C4-2B (cell line): ENCODE measurements around the gene TRAF1.

Experiments
- H3K27ac ChIP-seq: fragments of 450-650 bp; 2 replicates; pipeline ENCODE4 v1.5.1; 2017
- ZFX ChIP-seq: fragments of 450-650 bp; IDR thresholded peaks from 2 replicates; pipeline ENCODE4 v1.6.1; 2017
- TF ChIP-seq, protein P1 (sequence below): fragments of 450-650 bp; conservative IDR thresholded peaks from 2 replicates; pipeline ENCODE4 v1.5.1; 2017; ENCODE audit warnings: mild to moderate bottlenecking

TRAF1 gene

DNA sequence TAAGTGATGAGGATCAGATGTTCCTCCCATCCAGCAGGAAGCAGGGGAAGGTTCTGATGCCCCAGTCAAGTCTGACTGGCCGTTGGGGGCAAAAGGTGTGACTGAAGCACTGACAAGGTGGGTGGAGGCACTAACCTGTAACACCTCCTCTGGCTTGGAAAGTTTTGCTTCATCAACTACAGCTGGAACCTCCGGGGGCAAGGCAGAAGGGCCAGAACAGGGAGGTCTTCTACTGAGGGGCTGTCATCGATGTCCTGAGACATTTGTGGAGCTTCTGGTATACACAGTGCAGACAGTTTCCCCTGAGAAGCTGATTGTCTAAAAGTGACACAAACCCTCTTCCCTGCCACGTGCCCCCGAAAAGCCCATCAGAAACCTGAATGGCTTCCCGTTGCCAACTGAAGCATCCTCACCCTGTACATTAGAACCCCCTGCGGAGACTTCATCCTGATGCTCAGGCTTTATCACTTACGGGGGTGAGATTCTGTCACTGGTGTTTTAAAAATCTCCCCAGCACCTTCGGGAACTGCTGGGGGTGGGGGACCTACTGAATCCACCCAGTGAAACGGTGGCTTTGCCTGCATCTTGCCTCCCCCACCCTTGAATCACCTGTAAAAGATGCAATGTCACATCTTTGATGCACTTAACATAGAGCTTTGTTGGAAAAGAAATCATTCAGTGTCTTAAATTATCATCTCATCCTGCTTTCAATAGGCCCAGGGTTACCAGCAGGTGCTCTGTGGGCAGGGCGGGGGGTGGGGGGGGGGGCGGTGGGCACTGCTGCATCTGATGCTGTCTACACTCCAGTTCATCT, 24.6 kb downstream of the TRAF1 start:
- no peak overlapping the region for H3K27ac ChIP-seq
- TF ChIP-seq, protein P1, sequence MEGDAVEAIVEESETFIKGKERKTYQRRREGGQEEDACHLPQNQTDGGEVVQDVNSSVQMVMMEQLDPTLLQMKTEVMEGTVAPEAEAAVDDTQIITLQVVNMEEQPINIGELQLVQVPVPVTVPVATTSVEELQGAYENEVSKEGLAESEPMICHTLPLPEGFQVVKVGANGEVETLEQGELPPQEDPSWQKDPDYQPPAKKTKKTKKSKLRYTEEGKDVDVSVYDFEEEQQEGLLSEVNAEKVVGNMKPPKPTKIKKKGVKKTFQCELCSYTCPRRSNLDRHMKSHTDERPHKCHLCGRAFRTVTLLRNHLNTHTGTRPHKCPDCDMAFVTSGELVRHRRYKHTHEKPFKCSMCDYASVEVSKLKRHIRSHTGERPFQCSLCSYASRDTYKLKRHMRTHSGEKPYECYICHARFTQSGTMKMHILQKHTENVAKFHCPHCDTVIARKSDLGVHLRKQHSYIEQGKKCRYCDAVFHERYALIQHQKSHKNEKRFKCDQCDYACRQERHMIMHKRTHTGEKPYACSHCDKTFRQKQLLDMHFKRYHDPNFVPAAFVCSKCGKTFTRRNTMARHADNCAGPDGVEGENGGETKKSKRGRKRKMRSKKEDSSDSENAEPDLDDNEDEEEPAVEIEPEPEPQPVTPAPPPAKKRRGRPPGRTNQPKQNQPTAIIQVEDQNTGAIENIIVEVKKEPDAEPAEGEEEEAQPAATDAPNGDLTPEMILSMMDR = no peak
- no peak for TF ChIP-seq ZFX

DNA sequence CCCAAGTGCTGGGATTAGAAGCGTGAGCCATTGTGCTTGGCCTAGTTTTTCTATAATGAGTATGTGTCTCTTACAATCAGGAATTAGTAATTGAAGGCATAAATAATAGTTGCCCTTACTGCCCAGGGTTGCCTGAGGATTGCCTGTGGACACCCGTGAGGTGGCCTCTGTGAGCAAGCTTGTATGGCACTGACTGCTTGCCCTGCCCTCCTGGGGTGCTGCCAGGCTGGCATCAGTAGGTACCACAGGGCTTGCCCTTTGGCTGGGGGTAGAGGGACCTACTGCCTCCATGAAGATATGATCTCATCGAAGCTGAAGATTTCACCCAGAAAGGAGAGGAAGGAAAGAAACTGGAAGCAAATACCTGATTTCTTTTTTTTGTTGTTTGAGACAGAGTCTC, 25.8 kb downstream of the TRAF1 start:
- H3K27ac ChIP-seq = no peak overlapping the region
- TF ChIP-seq, protein P1 = no peak
- no peak for TF ChIP-seq ZFX

GRCh38 chr9:120899490-120900068, 27.0 kb downstream of the TRAF1 start:
- no peak for TF ChIP-seq ZFX
- TF ChIP-seq, protein P1 = no peak
- H3K27ac ChIP-seq = no peak overlapping the region

GRCh38 chr9:120898396-120898795, 28.2 kb downstream of the TRAF1 start:
- no peak overlapping the region for H3K27ac ChIP-seq
- no peak for TF ChIP-seq ZFX
- TF ChIP-seq, protein P1 = no peak

DNA sequence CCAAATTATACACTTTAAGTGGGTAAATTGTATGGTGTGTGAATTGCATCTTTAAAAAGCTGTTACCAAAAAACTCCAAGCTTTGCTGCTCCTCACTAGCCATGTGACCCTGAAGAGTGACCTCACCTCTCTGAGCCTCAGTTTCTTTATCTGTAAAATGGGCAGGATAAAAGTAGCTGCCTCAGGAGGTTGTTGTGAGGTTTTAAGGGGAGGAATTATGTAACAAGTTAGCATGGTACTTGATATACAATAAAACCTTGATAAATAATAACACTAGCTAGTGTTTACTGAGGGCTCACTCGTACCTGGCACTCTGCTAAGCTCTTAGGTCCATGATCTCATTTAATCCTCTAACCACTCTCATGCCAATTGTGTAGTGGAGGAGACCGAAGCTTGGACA, 30.6 kb downstream of the TRAF1 start:
- TF ChIP-seq, protein P1 = no peak
- no peak for TF ChIP-seq ZFX
- H3K27ac ChIP-seq = no peak overlapping the region

DNA sequence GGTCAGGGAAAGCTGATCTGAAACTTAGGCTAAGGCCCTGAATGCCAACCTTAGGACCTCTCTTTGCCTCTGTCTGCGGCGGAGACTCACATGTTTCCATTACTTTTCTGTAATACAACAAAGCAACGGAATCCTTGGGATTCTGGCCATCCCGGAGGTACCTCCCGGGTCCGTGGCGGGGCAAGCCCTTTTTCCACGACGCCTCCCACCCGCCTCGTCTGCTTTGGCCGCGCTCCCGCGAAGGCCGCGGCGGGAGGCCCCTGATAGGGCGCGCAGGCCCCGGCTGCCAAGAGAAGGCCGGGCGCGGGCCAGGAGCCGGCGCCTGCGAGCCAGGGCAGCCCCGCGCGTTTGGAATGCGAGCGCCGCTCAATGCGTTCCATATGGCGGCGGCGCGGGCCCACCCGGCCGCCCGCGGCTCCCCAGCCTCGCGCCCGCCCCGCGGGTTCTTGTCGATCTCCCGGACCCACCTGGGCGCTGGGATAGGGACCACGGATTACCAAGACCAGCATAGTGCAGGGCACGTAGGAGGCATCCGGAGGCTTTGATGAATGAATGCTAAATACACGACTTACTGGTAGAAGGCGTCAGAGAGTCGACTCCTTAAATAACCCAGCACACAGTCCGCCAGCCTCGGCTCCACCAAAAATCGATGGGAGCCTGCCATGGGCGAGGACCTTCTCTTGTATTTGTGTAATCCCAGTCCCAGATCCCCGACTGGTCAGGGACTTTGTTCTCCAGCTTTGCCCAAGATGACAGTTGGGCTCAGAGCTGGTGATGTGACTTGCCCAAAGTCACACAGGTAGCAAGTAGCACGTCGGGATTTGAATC, 32.1 kb downstream of the TRAF1 start:
- H3K27ac ChIP-seq = no peak overlapping the region
- TF ChIP-seq ZFX = no peak
- TF ChIP-seq, protein P1 = no peak
